GM19025 (cell line): Measurements from ENCODE around the gene CDH22.

Source experiments
- ATAC-seq: cut with Tn5 transposase; IDR thresholded peaks from one replicate; pipeline ENCODE4 v1.9.1; 2021; ENCODE audit warnings: mild to moderate bottlenecking, low read depth, moderate library complexity; ENCODE audit not compliant: unreplicated experiment

The CDH22 gene

DNA sequence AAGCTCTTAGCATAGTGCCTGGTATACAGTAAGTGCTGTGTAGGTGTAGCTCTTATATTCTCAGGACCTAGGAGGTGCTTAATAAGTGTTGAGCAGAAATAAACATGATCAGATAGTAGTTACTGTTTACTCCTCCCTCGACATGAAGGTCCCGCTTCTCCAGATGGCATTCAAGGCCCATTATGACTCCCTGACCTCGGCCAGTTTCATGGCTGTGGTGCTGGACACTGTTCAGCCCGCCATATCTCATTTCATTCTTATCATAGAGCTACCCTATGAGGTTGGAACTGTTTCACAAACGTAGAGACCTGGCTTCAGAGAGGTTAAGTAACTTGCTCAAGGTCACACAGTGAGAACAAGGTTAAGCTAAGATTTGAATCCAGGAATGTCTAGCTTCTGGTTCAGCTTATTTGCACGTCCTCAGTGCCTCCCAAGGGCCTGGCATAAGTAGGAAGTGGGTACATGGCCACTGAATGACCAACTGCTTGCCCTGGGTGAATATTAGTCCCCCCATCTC lies 151.2 kb downstream of the CDH22 start:
- ATAC-seq = no peak

GRCh38 chr20:46156065-46156464 lies 152.2 kb downstream of the CDH22 start:
- ATAC-seq = no peak

GRCh38 chr20:46154796-46155195 lies 153.5 kb downstream of the CDH22 start:
- ATAC-seq = no peak

- no peak for ATAC-seq
Observed at GRCh38 chr20:46154305-46154704, 154.0 kb downstream of the CDH22 start.

DNA sequence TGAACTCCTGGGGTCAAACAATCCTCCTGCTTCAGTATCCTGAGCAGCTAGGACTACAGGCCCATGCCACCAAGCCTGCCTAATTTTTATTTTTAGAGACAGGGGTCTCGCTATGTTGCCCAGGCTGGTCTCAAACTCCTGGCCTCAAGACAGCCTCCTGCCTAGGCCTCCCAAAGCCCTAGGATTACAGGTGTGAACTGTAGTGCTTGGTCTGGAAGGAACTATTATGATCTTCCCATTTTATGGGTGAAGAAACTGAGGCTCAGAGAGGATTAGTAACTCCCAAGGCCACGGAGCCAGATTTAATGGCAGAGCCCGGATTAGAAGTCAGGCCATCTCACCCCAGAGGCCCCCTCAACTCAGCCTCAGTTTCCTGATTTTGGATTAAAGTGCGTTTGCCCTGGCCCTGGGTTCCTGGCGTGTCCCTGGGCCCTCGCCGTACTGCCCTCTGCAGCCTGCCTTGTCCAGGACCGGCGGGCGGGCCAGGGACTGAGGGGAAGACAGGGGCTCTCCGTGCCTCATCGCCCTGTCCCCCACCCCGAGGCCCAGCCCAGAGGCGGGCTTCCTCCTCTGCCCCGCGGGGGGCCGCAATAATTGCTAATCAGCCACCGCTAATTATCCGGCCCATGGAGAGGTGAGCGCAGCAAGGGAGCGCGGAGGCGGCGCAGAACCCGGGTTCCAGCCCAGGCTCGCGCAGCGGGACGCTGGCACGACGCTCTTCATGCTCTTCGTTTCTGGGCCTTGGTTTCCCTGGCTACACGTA lies 155.3 kb downstream of the CDH22 start:
- ATAC-seq = no peak

- no peak for ATAC-seq
Observed at GRCh38 chr20:46151936-46152335, 156.4 kb downstream of the CDH22 start.

DNA sequence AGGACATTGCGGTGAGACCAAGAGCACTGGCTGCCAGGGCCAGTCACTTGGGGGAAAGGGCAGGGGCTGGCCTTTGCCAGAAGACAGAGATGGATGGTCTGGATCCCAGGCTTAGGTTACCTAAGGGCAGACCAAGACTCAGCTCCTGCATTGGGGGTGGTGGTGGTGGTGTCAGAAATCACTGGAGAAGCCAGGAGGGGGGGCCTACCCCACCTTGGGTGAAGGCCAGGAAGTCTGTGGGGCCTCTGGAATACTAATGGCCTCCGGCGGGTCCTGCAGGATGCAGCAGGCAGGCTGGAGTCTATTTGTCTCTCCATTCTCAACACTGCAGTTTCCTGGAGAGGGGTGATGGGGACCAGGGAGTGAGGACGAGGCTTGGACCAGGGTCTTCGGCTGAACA lies 157.4 kb downstream of the CDH22 start:
- ATAC-seq = no peak

DNA sequence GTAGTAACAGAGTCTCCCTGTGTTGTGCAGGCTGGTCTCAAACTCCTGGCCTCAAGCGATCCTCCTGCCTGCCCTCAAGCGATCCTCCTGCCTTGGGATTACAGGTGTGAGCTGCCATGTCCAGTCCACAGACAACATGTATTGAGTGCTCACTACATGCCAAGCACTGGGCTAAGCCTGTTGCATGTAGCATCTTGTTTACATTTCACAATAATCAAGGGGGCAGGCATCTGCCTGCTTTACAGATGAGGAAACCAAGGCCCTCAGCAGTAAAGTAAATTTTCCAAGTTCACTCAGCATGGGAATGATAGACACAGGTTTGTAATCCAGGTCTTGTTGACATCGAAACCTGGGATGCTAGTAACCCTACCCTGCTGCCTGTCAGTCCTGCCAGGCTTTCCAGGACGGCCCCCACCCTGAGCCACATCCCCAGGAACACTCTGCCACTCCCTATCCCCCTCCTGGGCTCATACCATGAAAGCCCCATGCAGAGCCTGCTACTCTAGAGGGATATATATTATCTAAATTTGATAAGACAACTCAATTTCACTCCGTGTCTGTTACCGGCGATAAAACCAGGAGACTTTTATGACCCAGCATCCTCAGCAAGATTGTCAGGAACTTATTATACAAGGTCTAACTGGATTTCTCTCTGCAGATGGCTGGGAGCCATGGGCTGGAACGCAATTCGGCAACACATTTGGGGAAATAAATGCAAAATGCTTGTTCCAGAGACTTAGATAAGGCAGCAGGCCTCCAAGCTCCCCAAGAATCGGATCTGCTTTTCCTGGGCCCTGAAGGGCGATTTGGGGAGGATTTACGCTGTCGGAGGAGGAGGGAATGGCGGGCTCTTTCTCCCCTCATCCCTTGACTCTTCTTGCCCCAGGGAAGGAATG lies 159.7 kb downstream of the CDH22 start:
- ATAC-seq = no peak

DNA sequence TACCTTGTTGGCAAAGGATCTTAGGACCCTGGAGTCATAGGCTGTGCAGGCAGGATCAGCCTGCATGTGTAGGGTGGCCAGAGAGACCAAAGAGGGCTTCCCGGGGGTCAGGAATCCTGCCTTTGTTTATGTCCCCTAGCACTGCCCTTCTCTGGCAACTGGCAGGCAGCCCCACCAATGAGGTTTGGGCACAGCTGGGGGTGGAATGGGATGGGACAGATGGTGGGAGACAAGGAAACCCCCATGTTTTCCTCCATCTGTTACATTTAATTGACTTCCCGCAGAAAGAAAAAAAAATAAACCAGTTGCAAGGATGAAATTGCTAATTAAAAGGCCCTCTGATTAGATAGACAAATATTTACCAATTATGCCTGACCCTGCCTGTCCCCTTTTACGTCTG lies 162.6 kb downstream of the CDH22 start:
- ATAC-seq = no peak

DNA sequence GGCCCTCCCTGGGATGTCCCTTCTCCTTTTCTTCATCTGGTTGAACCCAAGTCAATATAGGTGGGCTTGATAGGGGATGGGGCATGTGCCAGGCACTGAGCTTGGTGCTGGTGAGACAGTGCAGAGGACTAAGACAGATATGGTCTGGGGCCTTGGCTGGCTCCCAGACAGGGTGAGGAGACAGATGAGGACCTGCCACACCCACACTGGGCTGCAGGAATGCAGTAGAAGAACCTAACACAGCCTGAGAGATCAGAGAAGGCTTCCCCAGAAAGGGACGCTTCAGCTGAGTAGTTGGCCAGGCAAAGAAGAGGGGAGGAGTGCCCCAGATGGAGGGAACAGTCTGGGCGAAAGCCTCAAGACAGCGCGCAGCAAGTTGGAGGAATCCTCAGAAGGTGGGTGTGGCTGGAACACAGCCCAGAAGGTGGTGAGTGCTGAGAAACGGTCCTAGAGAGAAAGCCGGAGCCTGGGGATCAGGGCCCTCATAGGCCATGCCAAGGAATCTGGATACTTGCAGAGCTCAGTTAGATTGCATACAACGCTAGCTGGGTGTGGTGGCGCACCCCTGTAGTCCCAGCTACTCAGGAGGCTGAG lies 163.8 kb downstream of the CDH22 start:
- ATAC-seq = no peak

GRCh38 chr20:46142124-46142523 lies 166.2 kb downstream of the CDH22 start:
- no peak for ATAC-seq

DNA sequence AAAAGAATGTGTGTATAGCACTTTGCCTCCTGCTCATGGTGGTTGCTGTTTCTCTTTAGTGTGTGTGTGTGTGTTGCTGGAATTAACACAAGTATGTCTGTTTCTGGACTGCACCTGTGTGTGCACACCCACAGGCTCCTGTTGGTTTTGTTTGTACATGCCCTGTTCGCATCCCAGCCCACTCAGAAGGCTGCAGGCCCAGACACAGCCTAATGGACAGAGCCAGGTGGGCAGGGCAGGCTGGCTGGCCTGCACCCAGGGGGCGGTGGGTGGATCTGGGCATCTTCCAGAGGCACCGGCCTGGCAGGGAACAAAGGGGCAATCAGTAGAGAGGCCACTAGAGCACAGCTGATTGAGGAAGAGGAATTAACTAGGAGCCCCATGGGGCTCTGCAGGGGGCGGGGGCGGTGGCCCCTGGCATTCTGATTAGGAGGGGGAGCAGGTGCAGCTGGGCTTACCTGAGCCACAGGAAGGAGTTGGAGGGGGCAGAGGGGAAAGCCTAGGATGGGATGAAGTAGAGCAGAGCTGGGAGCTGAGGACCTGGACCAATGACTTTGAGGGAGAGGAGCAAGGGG lies 168.3 kb downstream of the CDH22 start:
- no peak for ATAC-seq

DNA sequence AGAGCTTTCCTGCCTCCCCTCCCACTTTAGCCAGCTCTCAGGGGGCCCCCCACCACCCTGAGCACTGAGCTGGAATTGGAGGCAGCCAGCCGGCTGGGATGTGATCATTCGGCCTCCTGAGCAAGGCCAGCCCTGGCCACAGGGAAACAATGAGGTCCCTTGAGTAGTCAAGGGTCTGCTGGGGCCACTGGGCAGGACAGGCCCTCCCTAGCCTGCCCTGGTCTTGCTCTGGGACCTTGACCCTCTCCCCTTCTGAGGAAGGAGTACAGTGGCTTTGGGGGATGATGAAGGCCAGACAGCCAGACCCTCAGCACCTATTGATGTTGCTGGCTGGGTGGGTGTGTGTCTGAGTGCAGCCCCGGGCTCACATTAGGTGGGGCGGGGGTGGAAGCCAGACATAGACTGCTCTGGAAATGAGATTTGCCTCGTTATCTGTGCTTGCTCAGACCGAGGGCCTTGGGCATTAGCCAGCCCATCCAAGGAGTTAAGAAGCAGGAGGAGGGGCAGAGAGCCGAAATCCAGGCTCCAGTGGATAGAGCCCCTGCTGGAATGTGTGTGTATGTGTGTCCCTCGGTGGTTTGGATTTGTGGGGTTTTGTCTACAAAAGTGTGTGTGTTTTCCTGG lies 168.9 kb downstream of the CDH22 start:
- ATAC-seq = no peak

- ATAC-seq = no peak
Observed at GRCh38 chr20:46137816-46138215, 170.5 kb downstream of the CDH22 start.

- ATAC-seq = no peak
Observed at GRCh38 chr20:46135856-46136633, 172.3 kb downstream of the CDH22 start.

- no peak for ATAC-seq
Observed at GRCh38 chr20:46134716-46135115, 173.6 kb downstream of the CDH22 start.

DNA sequence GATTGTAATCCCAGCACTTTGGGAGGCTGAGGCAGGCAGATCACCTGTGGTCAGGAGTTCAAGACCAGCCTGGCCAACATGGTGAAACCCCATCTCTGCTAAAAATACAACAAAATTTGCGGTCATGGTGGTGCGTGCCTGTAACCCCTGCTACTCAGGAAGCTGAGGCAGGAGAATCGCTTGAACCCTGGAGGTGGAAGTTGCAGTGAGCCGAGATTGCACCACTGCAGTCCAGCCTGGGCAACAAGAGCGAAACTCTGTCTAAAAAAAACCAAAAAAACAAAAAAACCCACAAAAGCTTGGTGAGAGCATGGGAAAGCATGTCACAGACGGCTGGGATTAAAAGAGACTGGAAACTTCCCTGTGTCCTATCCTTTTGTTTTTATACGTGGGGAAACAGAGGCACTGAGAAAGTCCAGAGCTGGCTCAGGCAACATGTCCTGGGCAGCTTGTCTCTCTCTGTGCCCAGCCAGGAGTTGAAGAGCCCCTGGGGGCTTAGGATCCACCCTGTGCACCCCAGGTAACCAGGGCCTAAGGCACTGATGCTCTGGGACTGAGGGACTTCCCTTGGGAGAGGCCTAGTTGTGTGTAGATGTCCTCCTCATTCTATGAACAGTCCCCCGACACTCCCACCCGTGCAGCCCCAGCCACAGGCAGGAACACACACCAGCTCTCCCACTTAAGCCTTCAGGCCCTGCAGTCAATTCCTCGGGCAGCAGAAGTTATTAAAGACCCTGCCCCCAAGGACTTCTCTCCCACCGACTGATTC lies 174.2 kb downstream of the CDH22 start:
- ATAC-seq = no peak

- no peak for ATAC-seq
Observed at GRCh38 chr20:46132705-46133120, 175.6 kb downstream of the CDH22 start.

- no peak for ATAC-seq
Observed at GRCh38 chr20:46131396-46131795, 176.9 kb downstream of the CDH22 start.
